Measurements from ENCODE around the gene RNLS. TPM values are rescaled to one million over a fixed set of nuclear protein-coding genes. Genes with fewer than 3 reads are reported as not detected.

Gene RNLS
- total RNA-seq, 2 experiments from 2014 or later = 0.95 to 2.7 TPM

DNA sequence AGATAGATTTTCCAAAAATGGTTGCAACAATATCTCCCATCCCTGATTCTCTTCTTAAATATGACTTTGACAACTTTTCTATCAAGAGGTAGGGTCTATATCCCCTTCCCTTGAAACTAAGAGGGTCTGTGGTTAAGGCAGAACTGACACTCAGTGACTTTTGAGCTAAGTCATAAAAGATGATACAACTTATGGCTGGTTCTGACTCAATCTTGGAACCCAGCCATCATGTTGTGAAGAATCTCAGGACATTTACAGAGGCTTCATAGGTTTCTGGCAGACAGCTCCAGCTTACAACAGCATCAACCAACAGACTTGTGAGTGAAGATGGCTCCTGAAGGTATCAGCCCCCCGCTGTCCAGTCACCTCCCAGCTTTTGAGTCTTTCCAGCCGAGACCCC, 203.5 kb downstream of the RNLS start:
- CTCF ChIA-PET = no interaction called here
- H3K27me3 ChIP-seq (ENCODE audit: control insufficient read depth in 1 of 2, insufficient read depth in 2 of 2, low read length in 2 of 2) = no peaks in the 10 kb centered on the region
- POLR2A ChIA-PET = interaction anchor here (1.0 kb wide), 1 partner anchor 47 kb away, joined by 3 read pairs; no protein-coding TSS in a partner anchor
- intact Hi-C loops (cut with DNase I, micrococcal nuclease) = no loop called here
- H3K4me3 Mint-ChIP-seq = no peak overlapping the region
- H3K9me3 ChIP-seq (ENCODE audit: control insufficient read depth in 1 of 2, insufficient read depth in 1 of 2, low read length in 2 of 2) = no peaks in the 10 kb centered on the region
- H3K4me1 Mint-ChIP-seq (ENCODE audit: low read depth) = peaks cover 12% of the 10 kb centered on the region
- H3K4me1 ChIP-seq (ENCODE audit: insufficient read depth, low read length) = peaks cover under 1% of the 10 kb centered on the region
- ATAC-seq (ENCODE audit: poor library complexity) (no peak), DNase-seq (no peak)
- H3K27me3 Mint-ChIP-seq = no peaks in the 10 kb centered on the region
- H3K36me3 ChIP-seq (ENCODE audit: insufficient read depth, low read length) = no peaks in the 10 kb centered on the region
- H3K36me3 Mint-ChIP-seq (ENCODE audit: low read depth) = no peaks in the 10 kb centered on the region
- no peak overlapping the region for H3K27ac ChIP-seq (ENCODE audit: low read depth in 1 of 2, low read length in 2 of 2)
- H3K27ac Mint-ChIP-seq = no peak overlapping the region
- H3K9me3 Mint-ChIP-seq = peaks cover 2% of the 10 kb centered on the region
- TF ChIP-seq, protein P1, sequence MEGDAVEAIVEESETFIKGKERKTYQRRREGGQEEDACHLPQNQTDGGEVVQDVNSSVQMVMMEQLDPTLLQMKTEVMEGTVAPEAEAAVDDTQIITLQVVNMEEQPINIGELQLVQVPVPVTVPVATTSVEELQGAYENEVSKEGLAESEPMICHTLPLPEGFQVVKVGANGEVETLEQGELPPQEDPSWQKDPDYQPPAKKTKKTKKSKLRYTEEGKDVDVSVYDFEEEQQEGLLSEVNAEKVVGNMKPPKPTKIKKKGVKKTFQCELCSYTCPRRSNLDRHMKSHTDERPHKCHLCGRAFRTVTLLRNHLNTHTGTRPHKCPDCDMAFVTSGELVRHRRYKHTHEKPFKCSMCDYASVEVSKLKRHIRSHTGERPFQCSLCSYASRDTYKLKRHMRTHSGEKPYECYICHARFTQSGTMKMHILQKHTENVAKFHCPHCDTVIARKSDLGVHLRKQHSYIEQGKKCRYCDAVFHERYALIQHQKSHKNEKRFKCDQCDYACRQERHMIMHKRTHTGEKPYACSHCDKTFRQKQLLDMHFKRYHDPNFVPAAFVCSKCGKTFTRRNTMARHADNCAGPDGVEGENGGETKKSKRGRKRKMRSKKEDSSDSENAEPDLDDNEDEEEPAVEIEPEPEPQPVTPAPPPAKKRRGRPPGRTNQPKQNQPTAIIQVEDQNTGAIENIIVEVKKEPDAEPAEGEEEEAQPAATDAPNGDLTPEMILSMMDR (IDR thresholded peaks at IDR 0.05) = no peak
- H3K4me3 ChIP-seq (ENCODE audit: low read length) = no peak overlapping the region

DNA sequence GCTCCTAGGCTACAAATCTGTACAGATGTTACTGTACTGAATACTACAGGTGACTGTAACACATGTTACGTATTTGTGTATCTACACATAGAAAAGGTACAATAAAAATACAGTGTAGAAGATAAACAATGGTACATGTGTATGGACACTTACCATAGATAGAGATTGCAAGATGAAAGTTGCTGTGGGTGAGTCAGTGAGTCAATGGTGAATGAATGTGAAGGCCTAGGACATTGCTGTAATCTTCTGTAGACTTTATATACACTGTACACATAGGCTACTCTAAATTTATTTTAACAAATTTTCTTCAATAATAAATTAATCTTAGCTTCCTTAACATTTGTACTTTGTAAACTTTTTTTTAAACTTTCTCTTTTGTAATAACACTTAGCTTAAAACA, 205.6 kb downstream of the RNLS start:
- ChIA-PET CTCF (interaction anchor here (0.8 to 1.2 kb wide), 2 partner anchors 9 to 42 kb away, joined by 3 read pairs; no protein-coding TSS in a partner anchor), POLR2A (interaction anchor here (0.7 kb wide), 1 partner anchor 9 kb away, joined by 3 read pairs; no protein-coding TSS in a partner anchor)
- Mint-ChIP-seq H3K27ac (no peak overlapping the region), H3K9me3 (peaks cover 2% of the 10 kb centered on the region), H3K4me1 (ENCODE audit: low read depth) (peaks cover 13% of the 10 kb centered on the region), H3K4me3 (no peak overlapping the region), H3K27me3 (no peaks in the 10 kb centered on the region), H3K36me3 (ENCODE audit: low read depth) (no peaks in the 10 kb centered on the region)
- no peak for ATAC-seq (ENCODE audit: poor library complexity)
- Histone ChIP-seq H3K4me3 (ENCODE audit: low read length) (no peak overlapping the region), H3K27ac (ENCODE audit: low read depth in 1 of 2, low read length in 2 of 2) (no peak overlapping the region), H3K36me3 (ENCODE audit: insufficient read depth, low read length) (no peaks in the 10 kb centered on the region), H3K4me1 (ENCODE audit: insufficient read depth, low read length) (no peaks in the 10 kb centered on the region), H3K9me3 (ENCODE audit: control insufficient read depth in 1 of 2, insufficient read depth in 1 of 2, low read length in 2 of 2) (no peaks in the 10 kb centered on the region), H3K27me3 (ENCODE audit: control insufficient read depth in 1 of 2, insufficient read depth in 2 of 2, low read length in 2 of 2) (no peaks in the 10 kb centered on the region)
- DNase-seq = no peak
- intact Hi-C loops (cut with DNase I, micrococcal nuclease) = no loop called here
- TF ChIP-seq, protein P1 (IDR thresholded peaks at IDR 0.05) = no peak

DNA sequence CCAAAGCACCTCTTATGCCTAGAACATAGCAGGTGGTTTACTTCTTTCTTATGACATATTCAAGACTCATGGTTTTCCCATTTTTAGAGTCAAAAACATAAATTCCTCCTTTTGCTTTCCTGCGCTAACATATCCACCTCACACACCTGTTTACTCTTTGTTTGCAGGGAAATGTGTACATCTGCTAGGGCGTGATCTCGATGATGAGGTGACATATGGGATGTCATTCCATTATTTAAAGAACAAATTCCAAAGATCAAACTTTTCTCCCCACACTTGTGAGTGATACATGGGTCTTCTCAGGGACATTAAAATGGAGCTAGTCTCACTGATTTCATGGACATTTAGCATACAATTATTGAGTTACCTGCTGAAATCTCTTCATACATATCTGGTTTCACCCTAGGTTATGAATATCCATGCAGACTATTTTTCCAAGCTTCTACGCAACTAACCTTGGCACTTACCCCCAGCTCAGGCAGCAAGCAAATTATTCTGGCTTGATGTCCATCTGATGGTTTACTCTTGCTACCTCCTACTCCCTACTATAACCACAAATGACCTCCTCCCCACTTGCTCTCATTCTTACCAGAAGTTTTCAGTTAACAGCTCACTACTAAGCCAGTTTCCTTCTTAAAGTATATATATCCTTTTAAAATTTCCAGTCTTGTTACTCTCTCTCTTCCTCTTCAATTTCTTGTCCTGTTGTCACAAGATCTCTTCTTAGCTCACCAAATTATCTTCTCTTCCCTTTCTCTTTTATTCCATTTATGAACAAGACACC, 208.5 kb downstream of the RNLS start:
- CTCF ChIA-PET = interaction anchor here (1.4 kb wide), 1 partner anchor 12 kb away, joined by 5 read pairs; no protein-coding TSS in a partner anchor

More for the DNA sequence above, 208.5 kb downstream of the RNLS start:
- no peaks in the 10 kb centered on the region for H3K36me3 ChIP-seq (ENCODE audit: insufficient read depth, low read length)
- intact Hi-C loops (cut with DNase I, micrococcal nuclease) = no loop called here
- ATAC-seq (ENCODE audit: poor library complexity) = no peak
- no peak overlapping the region for H3K27ac ChIP-seq (ENCODE audit: low read depth in 1 of 2, low read length in 2 of 2)
- Mint-ChIP-seq H3K4me1 (ENCODE audit: low read depth) (peaks cover 13% of the 10 kb centered on the region), H3K27ac (no peak overlapping the region), H3K4me3 (no peak overlapping the region), H3K9me3 (peaks cover 2% of the 10 kb centered on the region), H3K27me3 (no peaks in the 10 kb centered on the region), H3K36me3 (ENCODE audit: low read depth) (no peaks in the 10 kb centered on the region)
- TF ChIP-seq, protein P1 (IDR thresholded peaks at IDR 0.05) = no peak
- POLR2A ChIA-PET = no interaction called here
- H3K27me3 ChIP-seq (ENCODE audit: control insufficient read depth in 1 of 2, insufficient read depth in 2 of 2, low read length in 2 of 2) = no peaks in the 10 kb centered on the region
- DNase-seq = no peak
- no peaks in the 10 kb centered on the region for H3K4me1 ChIP-seq (ENCODE audit: insufficient read depth, low read length)
- H3K4me3 ChIP-seq (ENCODE audit: low read length) = no peak overlapping the region
- H3K9me3 ChIP-seq (ENCODE audit: control insufficient read depth in 1 of 2, insufficient read depth in 1 of 2, low read length in 2 of 2) = no peaks in the 10 kb centered on the region

Data from CD4-positive, alpha-beta T cell (primary cell).